AG09309 (cell line): ENCODE measurements around the gene A4GALT.

Experiments used
- DNase-seq: peaks from one replicate; pipeline ENCODE4 v3.0.0-alpha.2; 2010; ENCODE audit warnings: low read depth
- H3K4me3 ChIP-seq: 2 replicates; pipeline ENCODE4 v1.5.1; 2011; ENCODE audit warnings: mild to moderate bottlenecking, low read depth, low read length, moderate library complexity; ENCODE audit not compliant: control insufficient read depth
- TF ChIP-seq, protein P1 (sequence below): IDR thresholded peaks from 2 replicates; pipeline ENCODE4 v1.5.1; 2011; ENCODE audit warnings: mild to moderate bottlenecking, low read depth, low read length, inconsistent platforms; ENCODE audit not compliant: insufficient read depth, control insufficient read depth; ENCODE audit errors: missing control alignments

The A4GALT gene

DNA sequence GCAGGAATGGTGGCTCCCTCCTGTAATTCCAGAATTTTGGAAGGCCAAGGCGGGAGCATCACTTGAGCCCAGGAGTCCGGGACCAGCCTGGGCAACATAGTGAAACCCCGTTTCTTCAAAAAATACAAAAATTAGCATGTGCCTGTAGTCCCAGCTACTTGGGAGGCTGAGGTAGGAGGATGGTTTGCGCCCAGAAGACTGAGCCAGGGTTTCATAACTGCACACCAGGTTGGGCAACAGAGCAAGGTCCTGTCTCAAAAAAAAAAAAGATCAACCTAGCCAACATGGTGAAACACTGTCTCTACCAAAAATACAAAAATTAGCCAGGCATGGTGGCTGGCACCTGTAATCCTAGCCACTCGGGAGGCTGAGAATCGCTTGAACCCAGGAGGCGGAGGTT, 6.4 kb downstream of the A4GALT start:
- H3K4me3 ChIP-seq: no peak overlapping the region
- TF ChIP-seq, protein P1, sequence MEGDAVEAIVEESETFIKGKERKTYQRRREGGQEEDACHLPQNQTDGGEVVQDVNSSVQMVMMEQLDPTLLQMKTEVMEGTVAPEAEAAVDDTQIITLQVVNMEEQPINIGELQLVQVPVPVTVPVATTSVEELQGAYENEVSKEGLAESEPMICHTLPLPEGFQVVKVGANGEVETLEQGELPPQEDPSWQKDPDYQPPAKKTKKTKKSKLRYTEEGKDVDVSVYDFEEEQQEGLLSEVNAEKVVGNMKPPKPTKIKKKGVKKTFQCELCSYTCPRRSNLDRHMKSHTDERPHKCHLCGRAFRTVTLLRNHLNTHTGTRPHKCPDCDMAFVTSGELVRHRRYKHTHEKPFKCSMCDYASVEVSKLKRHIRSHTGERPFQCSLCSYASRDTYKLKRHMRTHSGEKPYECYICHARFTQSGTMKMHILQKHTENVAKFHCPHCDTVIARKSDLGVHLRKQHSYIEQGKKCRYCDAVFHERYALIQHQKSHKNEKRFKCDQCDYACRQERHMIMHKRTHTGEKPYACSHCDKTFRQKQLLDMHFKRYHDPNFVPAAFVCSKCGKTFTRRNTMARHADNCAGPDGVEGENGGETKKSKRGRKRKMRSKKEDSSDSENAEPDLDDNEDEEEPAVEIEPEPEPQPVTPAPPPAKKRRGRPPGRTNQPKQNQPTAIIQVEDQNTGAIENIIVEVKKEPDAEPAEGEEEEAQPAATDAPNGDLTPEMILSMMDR: no peak
- no peak for DNase-seq

DNA sequence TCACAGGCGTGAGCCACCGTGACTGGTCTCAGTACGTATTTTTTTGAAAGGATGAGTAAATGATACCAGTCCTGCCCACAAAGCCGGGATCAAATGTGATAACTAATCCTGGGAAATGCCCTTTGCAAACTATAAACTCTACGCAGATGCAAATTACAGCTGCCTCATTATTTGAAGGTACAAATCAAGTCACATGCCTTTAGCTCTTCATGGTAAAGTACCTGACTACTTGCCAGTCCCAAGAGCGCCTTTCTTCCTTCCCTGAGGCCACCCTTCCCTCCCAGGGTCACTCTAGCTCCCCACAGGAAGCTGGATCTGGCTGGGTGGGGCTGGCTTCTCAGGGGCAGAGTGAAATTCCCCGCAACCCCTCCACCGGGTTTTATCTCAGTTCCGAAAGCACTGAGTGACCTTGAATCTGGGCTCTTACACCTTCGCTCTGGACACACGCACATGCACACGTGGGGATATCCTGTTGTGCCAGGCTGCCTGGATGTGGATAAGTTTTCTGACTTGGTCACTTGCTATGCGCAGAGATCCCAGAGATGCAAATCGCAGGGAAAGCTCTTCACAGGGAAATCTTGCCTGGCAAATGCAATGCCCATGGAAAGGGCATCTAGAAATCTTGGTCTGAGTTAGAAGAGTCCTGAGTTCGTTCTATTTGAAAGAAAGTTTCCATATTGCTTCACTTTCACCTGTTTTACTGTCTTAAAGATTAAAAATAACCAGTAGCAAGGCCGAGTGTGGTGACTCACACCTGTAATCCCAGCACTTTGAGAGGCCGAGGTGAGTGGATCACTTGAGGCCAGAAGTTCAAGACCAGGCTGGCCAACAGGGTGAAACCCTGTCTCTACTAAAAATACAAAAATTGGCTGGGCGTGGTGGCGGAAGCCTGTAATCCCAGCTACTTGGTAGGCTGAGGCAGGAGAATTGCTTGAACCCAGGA, 8.5 kb downstream of the A4GALT start:
- no peak for DNase-seq
- no peak overlapping the region for H3K4me3 ChIP-seq
- TF ChIP-seq, protein P1: no peak

DNA sequence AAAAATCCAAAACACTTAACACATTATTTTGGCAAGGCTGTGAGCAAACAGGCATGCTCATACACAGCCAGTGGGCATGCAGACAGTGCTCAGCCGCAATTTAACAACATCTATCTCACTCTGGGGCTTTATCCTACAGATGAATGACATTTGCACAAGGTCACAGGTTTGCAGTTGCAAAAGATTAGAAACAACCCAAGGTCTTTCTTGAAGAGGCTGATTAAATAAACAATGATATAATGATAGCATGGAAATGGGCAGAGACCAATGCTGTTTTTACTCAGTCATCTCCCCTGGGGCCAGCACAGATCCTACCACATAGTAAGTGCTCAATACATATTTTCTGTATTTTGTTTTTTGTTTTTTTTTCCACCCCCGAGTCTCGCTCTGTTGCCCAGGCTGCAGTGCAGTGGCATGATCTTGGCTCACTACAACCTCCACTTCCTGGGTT, 9.4 kb downstream of the A4GALT start:
- no peak for DNase-seq

DNA sequence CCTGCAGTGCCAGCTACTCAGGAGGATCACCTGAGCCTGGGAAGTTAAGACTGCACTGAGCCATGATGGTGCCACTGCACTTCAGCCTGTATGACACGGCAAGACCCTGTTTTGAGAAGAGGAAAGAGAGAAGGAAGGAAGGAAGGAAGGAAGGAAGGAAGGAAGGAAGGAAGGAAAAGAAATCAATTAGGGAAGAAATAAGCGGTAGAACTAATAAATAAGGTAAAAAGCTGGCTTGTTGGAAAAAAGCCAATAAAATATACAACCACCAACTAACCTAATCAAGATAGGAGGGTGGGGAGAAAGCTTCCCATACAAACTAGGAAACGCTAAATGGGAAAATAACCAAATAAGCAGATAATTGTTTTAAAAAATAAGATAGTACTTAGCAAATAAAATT, 12.3 kb downstream of the A4GALT start:
- TF ChIP-seq, protein P1: no peak
- DNase-seq: no peak
- no peak overlapping the region for H3K4me3 ChIP-seq

More for the DNA sequence above, 9.4 kb downstream of the A4GALT start:
- TF ChIP-seq, protein P1: no peak
- no peak overlapping the region for H3K4me3 ChIP-seq

DNA sequence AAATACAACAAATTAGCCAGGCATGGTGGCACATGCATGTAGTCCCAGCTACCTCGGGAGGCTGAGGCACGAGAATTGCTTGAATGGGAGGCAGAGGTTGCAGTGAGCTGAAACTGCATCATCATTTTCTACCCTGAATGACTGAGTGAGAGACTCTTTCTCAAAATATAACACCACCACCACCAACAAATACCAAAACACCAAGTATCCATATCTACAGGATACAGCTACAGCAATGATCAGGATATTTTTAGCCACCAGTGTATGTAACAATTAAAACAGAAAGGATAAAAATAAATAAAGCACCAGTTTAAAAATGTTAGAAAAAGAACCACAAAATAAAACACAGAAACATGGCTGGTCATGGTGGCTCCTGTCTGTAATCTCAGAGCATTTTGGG, 13.2 kb downstream of the A4GALT start:
- TF ChIP-seq, protein P1: no peak
- no peak overlapping the region for H3K4me3 ChIP-seq
- no peak for DNase-seq

DNA sequence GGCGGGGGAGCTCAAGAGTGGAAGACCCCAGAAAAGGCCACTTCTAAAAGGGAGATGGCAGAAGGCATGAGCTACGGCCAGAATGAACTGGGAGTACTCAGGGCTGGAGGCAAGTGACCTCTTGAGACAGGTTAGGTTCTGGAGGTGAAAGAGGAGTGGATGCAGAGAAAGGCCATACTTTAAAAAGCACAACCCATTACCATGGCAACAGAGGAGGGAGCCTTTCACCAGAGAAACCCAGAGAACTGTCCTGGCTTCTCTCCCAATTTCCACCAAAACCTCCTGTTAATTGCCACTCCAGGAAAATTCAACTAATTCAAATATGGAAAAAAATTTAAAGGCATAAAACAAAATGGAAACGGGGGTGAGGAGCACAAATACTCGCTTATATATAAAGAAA, 15.8 kb downstream of the A4GALT start:
- TF ChIP-seq, protein P1: no peak
- no peak overlapping the region for H3K4me3 ChIP-seq
- no peak for DNase-seq
